ENCODE results near the gene MRPL41. TPM values are rescaled to one million over a fixed set of nuclear protein-coding genes. Genes with fewer than 3 reads are reported as not detected.

The MRPL41 gene
- total RNA-seq, 1 donor from 2014 or later: 41.4 TPM

DNA sequence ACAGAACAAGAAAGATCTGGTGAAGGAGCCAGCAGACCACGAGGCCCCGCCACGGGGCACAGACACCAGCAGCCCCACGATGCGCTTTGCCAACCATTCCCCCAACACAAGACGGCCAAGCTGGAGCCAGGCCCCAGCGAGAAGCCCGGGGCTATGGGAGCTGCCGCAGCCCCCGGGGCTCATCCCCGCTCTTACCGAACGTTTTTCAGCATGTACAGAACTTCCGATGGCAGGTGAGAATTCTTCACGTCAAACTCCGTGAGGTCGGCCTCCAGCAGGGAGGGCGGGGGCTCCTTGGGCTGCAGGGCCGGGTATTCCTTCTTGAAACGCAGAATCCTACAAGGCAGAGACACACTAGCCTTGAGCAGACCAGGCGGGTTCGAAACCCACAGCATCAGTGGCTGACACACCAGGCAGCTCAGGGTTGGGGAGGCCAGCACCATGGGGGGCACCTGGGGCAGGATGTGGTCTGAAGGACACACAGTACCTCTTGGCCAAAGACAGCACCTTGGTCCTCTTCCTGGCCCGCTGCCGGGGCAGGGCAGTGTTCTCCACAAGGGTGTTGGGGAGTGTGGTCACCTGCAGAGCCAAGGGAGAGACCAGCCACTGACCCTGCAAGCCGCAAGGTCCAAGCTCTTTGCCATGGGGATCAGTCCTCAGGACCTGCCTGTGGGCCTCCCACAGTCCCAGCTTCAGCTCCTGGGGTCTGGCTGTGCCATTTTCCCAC lies 8.3 kb upstream of the MRPL41 start:
- no peak for DNase-seq (ENCODE audit: low spot score)
- H3K4me3 Mint-ChIP-seq (ENCODE audit: unreplicated experiment): no peak overlapping the region
- H3K27me3 Mint-ChIP-seq (ENCODE audit: unreplicated experiment): peaks cover 10% of the 10 kb centered on the region
- TF ChIP-seq, protein P1, sequence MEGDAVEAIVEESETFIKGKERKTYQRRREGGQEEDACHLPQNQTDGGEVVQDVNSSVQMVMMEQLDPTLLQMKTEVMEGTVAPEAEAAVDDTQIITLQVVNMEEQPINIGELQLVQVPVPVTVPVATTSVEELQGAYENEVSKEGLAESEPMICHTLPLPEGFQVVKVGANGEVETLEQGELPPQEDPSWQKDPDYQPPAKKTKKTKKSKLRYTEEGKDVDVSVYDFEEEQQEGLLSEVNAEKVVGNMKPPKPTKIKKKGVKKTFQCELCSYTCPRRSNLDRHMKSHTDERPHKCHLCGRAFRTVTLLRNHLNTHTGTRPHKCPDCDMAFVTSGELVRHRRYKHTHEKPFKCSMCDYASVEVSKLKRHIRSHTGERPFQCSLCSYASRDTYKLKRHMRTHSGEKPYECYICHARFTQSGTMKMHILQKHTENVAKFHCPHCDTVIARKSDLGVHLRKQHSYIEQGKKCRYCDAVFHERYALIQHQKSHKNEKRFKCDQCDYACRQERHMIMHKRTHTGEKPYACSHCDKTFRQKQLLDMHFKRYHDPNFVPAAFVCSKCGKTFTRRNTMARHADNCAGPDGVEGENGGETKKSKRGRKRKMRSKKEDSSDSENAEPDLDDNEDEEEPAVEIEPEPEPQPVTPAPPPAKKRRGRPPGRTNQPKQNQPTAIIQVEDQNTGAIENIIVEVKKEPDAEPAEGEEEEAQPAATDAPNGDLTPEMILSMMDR (IDR thresholded peaks at IDR 0.05; ENCODE audit: unreplicated experiment): no peak
- H3K4me1 Mint-ChIP-seq (ENCODE audit: unreplicated experiment): no peaks in the 10 kb centered on the region
- no peak overlapping the region for H3K27ac Mint-ChIP-seq (ENCODE audit: unreplicated experiment)
- no peaks in the 10 kb centered on the region for H3K9me3 Mint-ChIP-seq (ENCODE audit: unreplicated experiment)
- peaks cover 6% of the 10 kb centered on the region for H3K36me3 Mint-ChIP-seq (ENCODE audit: low read depth, unreplicated experiment)

DNA sequence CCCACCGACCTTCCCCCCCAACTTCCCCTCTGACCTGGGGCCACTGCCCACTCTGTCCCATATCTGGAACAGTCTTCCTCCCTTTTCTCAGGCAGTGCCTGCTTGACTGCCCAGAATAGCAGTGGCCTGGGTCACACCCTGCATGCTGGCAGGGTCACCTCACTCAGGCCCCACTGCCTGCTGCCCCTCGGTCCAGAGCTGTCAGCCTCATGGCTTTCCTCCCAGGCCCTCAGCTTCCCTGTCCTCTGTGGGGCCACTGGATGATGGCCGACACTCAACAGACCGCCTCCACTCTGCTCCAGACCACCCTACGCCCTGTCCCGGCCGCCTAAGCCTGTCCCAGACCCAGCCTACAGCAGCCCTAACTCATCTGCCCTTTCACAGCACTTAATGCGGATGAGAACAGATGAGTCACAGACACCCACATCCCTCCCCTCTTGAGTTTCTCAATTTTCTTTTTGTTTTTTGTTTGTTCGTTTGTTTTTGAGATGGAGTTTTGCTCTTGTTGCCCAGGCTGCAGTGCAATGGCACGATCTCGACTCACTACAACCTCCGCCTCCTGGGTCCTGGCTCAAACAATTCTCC lies 7.4 kb upstream of the MRPL41 start:
- Mint-ChIP-seq H3K9me3 (ENCODE audit: unreplicated experiment) (no peaks in the 10 kb centered on the region), H3K4me3 (ENCODE audit: unreplicated experiment) (no peak overlapping the region), H3K36me3 (ENCODE audit: low read depth, unreplicated experiment) (peaks cover 6% of the 10 kb centered on the region)

DNA sequence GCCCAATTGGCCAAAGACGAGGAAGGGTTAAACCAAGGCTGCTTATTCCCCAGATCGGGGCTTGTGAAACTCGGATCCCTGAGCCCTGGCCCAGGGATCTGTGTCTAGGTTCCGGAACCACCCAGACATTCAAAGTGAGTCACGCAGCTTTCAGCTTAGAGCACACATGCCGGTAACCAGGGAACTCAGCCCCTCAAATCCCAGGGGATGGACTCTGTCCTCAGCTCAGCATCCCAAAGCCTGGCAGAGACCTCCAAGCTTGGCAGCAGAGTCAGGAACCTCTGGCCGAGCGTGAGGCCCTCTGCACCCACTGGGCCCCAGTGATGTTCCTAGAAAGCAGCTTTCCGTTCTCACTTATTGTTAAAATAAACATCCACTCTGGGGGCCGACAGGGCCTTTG lies 6.6 kb upstream of the MRPL41 start:
- Mint-ChIP-seq H3K4me3 (ENCODE audit: unreplicated experiment) (no peak overlapping the region), H3K36me3 (ENCODE audit: low read depth, unreplicated experiment) (peaks cover 6% of the 10 kb centered on the region), H3K4me1 (ENCODE audit: unreplicated experiment) (peaks cover 1% of the 10 kb centered on the region), H3K27me3 (ENCODE audit: unreplicated experiment) (peaks cover 13% of the 10 kb centered on the region), H3K9me3 (ENCODE audit: unreplicated experiment) (no peaks in the 10 kb centered on the region), H3K27ac (ENCODE audit: unreplicated experiment) (no peak overlapping the region)
- no peak for DNase-seq (ENCODE audit: low spot score)
- TF ChIP-seq, protein P1 (IDR thresholded peaks at IDR 0.05; ENCODE audit: unreplicated experiment): no peak

More for the DNA sequence above, 7.4 kb upstream of the MRPL41 start:
- H3K27me3 Mint-ChIP-seq (ENCODE audit: unreplicated experiment): peaks cover 10% of the 10 kb centered on the region
- no peaks in the 10 kb centered on the region for H3K4me1 Mint-ChIP-seq (ENCODE audit: unreplicated experiment)
- TF ChIP-seq, protein P1 (IDR thresholded peaks at IDR 0.05; ENCODE audit: unreplicated experiment): no peak
- DNase-seq (ENCODE audit: low spot score): no peak
- H3K27ac Mint-ChIP-seq (ENCODE audit: unreplicated experiment): no peak overlapping the region

DNA sequence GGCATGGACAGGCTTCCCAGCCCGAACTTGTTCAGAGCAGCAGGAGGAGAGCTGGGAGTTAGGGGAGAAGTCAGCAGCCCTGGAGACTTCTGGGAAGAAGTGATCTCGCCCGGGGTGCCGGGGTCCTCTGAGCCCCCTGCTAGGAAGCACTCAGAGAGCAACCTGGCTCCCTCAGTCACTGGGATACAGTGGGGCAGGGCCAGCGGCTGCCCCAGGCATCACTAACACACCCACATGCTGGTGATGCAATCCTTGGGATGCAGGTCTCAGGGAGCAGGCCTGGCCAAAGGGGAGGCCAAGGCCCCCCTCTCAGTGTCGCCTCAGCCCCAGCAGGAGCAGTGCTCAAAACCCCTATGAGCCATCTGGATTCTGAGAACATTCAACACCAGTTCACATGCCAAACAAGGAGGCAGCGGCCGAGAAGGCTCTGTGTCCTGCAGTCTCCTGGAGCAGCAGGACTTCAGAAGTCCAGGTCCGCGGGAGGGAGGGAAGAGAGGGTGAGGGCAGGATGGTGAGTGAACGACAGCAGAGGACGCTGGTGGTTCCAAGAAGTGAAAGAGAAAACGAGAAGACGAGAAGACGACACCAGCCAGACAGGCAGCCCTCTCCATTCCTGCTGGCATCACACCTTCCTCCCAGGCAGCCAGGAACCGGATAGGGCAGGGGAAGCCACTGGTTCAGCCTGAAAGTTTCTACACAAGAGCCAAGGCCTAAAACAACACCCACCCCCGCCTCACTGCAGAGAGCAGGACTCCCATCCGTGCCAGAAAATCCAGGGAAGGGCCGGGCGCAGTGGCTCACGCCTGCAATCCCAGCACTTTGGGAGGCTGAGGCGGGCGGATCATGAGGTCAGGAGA lies 3.8 kb upstream of the MRPL41 start:
- Mint-ChIP-seq H3K4me1 (ENCODE audit: unreplicated experiment) (peaks cover 8% of the 10 kb centered on the region), H3K4me3 (ENCODE audit: unreplicated experiment) (no peak overlapping the region), H3K27ac (ENCODE audit: unreplicated experiment) (no peak overlapping the region)

More for the DNA sequence above, 3.8 kb upstream of the MRPL41 start:
- H3K36me3 Mint-ChIP-seq (ENCODE audit: low read depth, unreplicated experiment): peaks cover 6% of the 10 kb centered on the region
- TF ChIP-seq, protein P1 (IDR thresholded peaks at IDR 0.05; ENCODE audit: unreplicated experiment): no peak
- no peaks in the 10 kb centered on the region for H3K9me3 Mint-ChIP-seq (ENCODE audit: unreplicated experiment)
- H3K27me3 Mint-ChIP-seq (ENCODE audit: unreplicated experiment): peaks cover 15% of the 10 kb centered on the region
- no peak for DNase-seq (ENCODE audit: low spot score)

Data from endothelial cell (in vitro differentiated cells).